GM21576 (cell line): ENCODE data around the gene SKA1.
"Not testable (repeated sequence)": the region's sequence is repeated elsewhere in the genome, so short reads cannot be mapped to it uniquely, and the experiment has no call there.

ENCODE experiments used
- ATAC-seq: cut with Tn5 transposase; IDR thresholded peaks from one replicate; pipeline ENCODE4 v1.9.1; 2021; ENCODE audit warnings: mild to moderate bottlenecking, moderate library complexity; ENCODE audit not compliant: unreplicated experiment

Gene SKA1

GRCh38 chr18:50427896-50428295 is 53.0 kb downstream of the SKA1 start:
- no peak for ATAC-seq

DNA sequence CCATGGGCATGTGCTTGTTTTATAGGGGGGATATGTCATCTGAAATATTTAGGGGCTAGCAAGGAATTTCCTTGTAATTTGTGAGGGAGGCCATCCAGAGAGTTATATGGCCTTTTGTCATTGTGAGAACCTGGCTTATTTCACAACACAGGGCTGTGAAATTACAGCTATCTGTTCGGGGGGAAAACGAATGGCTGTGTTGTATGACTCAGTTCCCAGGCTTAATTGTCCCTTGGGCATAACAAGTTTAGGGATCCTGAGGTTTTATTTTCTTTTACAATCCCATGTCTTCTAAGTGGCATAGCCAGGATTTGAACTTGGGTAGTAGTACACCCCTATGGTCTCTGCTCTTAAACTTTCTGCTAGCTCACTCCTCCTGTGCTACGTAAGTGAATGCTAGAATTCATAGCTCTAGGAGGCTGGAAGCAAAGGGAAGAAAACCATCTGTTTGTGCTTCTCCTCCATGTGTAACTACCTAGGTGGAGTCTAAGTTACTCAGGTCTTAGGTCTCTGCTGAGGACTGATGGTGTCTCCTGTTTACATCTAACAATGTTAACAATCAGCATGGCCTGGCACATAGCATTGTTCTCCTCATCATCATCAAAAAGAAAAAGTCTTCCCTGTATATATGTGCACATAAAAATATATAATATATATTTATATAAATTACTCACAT is 53.8 kb downstream of the SKA1 start:
- no peak for ATAC-seq

DNA sequence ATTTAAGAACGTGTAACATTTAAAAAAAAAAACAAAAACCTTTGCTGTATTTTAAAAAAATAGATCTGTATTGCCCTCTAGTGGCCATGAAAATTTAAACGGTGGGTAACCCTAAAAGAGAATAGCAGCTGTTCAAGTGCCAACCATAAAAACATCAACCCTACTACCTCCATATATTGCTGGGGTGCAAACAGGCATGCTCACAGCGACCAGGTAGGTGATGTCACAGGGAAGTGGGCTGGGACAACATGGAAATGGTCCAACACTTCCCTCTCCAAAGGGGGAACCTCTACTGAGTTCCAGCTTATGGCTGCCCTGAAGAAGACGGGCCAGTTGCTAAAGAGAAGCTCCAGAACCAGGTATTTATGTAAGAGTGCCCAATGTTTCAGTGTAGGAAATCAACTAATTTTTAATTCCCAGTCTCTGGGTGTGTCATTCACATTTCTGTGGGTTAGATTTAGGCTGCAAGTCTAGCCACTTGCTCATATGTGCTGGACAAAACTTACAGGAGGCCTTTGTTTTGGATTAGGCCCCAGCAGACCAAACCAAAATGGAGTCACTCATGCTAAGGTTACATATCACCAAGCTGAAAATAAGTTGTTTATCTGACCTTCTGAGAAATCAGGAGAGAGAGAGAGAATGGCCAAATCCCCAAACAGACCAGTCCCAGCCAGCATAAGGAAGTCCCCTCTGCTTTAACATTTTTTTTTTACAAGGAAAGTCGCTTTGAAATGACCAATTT is 54.5 kb downstream of the SKA1 start:
- ATAC-seq: no peak

GRCh38 chr18:50432915-50433314 is 58.1 kb downstream of the SKA1 start:
- ATAC-seq: no peak

GRCh38 chr18:50436742-50437141 is 61.9 kb downstream of the SKA1 start:
- not testable (repeated sequence) for ATAC-seq

DNA sequence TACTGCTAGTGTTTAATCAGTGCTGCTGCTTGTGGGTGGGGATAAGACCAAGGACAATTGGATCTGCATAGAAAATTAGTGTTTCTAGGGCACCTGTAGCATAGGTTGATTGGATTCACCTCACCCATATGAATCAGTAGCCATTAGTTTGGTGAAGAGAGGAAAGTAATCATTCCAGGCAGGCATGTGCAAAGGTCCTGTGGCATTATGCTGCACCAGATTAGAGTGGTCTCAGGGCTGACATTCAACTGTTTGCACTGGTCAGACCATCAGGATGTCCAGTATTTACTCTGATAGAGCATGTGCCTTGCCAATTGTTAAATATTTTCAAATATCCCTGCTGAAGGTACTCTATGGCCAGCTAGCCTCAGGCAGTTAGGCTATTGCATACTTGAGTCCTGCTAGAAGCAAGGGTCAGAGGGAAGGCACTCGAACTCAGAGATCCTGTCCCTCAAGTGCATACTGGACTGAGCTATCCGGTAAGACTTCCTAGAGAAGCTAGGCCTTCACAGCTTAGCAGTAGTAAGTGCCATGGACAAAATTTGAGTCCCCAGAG is 64.7 kb downstream of the SKA1 start:
- no peak for ATAC-seq

DNA sequence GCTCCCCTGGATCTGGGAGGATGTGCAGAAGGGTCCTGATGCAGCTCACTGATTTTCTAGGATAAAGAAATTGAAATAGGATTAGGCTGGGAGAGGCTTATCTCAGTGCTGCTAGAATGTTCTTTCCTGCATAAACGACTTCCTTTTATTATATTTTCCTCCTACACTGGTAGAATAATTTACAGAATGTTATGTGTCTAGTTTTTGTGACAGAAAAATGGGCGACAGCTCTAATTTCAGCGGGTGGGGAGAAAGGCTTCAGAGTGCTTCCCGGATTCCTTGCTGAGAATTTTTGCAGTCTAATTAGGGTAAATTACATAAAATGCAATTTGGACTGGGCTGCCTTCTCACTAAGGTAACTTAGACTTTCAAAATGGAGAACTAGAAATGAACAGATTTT is 66.2 kb downstream of the SKA1 start:
- ATAC-seq: no peak

GRCh38 chr18:50441501-50441900 is 66.7 kb downstream of the SKA1 start:
- no peak for ATAC-seq
